ENCODE data around the gene LTF.

The LTF gene

DNA sequence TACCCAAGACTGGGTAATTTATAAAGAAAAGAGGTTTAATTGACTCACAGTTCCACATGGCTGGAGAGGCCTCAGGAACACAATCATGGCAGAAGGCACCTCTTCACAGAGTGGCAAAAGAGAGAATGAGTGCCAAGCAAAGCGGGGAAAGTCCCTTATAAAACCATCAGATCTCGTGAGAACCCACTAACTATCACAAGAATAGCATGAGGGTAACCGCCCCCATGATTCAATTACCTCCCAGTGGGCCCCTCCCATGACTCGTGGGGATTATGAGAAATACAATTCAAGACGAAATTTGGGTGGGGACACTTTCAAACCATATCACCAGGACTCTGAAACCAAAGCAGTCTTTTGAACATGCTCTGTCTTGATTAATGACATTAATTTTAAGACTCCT lies 40.1 kb upstream of the LTF start:
- TF ChIP-seq, protein P1, sequence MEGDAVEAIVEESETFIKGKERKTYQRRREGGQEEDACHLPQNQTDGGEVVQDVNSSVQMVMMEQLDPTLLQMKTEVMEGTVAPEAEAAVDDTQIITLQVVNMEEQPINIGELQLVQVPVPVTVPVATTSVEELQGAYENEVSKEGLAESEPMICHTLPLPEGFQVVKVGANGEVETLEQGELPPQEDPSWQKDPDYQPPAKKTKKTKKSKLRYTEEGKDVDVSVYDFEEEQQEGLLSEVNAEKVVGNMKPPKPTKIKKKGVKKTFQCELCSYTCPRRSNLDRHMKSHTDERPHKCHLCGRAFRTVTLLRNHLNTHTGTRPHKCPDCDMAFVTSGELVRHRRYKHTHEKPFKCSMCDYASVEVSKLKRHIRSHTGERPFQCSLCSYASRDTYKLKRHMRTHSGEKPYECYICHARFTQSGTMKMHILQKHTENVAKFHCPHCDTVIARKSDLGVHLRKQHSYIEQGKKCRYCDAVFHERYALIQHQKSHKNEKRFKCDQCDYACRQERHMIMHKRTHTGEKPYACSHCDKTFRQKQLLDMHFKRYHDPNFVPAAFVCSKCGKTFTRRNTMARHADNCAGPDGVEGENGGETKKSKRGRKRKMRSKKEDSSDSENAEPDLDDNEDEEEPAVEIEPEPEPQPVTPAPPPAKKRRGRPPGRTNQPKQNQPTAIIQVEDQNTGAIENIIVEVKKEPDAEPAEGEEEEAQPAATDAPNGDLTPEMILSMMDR (IDR thresholded peaks at IDR 0.05; ENCODE audit: low read depth, low read length): no peak
- H3K4me3 ChIP-seq (ENCODE audit: low read depth, low read length): no peak overlapping the region

- TF ChIP-seq, protein P1 (IDR thresholded peaks at IDR 0.05; ENCODE audit: low read depth, low read length): no peak
These were observed 38.6 kb upstream of the LTF start for GRCh38 chr3:46503200-46503874.

DNA sequence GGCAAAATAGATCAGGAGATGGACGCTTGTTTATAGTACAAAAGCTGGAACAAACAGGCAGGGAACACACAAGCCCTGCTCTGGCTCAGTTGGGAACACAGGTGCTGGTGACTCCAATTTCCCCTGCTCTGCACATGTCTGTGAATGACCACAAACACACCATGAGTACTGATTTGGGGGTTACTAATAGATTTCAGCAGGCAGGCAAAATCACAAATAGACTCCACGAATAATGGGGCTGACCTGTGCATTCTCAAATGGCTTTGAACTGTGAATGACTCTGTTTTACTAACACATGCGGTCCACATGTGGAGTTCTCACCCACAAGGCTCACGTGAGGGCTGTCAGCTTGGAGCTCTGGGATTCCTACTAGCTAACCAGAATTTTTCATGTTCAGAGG lies 37.0 kb upstream of the LTF start:
- H3K4me3 ChIP-seq (ENCODE audit: low read depth, low read length): no peak overlapping the region
- TF ChIP-seq, protein P1 (IDR thresholded peaks at IDR 0.05; ENCODE audit: low read depth, low read length): no peak

More at GRCh38 chr3:46503200-46503874, 38.6 kb upstream of the LTF start:
- no peak overlapping the region for H3K4me3 ChIP-seq (ENCODE audit: low read depth, low read length)

- H3K4me3 ChIP-seq (ENCODE audit: low read depth, low read length): no peak overlapping the region
These were observed 36.2 kb upstream of the LTF start for GRCh38 chr3:46500656-46501635.

DNA sequence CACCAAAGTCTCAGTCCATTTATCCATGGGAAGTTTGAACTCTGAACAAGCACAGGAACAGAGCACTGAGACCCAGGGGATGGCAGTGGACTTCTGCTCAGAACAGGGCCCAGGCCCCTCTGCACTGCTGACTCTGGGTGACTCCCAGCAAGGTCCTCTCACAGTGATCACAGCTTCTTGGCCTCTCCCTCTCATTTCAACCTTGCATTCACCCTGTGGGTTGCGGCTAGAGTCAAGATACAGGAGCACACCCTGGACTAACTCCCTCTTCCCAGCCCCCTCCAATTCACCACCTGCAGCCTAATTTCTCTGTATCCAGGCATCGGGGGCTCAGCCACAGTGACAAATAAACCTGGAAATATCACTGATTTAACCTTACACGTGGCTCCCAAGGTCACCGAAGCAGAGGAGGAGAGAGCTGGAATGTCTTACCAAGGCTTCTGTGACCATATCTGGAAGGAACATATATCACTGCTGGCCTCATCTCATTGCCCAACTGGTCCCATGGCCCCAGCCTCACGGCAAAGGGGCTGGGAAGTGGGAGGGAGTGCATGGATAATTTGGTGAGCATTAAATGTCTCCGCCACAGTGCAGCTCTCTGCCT lies 34.3 kb upstream of the LTF start:
- H3K4me3 ChIP-seq (ENCODE audit: low read depth, low read length): no peak overlapping the region
- TF ChIP-seq, protein P1 (IDR thresholded peaks at IDR 0.05; ENCODE audit: low read depth, low read length): no peak

More at GRCh38 chr3:46500656-46501635, 36.2 kb upstream of the LTF start:
- TF ChIP-seq, protein P1 (IDR thresholded peaks at IDR 0.05; ENCODE audit: low read depth, low read length): no peak

- H3K4me3 ChIP-seq (ENCODE audit: low read depth, low read length): no peak within 1 kb of the TSS
- TF ChIP-seq, protein P1 (IDR thresholded peaks at IDR 0.05; ENCODE audit: low read depth, low read length): no peak
These were observed 33.0 kb upstream of the LTF start, which contains the start of gene RTP3 for GRCh38 chr3:46497556-46498265. Gene RTP3 (plus strand): TSS chr3:46497976. CDS start chr3:46498063, 87 bp downstream.

Measured in WI38 (cell line).